ENCODE results near the gene SNAP29. TPM values are rescaled to one million over a fixed set of nuclear protein-coding genes. Genes with fewer than 3 reads are reported as not detected.
"Not testable (repeated sequence)": the region's sequence is repeated elsewhere in the genome, so short reads cannot be mapped to it uniquely, and the experiment has no call there.

SNAP29 gene
- total RNA-seq, 3 donors from 2014 or later: 32.2 to 33.8 (median 32.5) TPM

- Histone ChIP-seq H3K36me3 (ENCODE audit: low read depth) (no peaks in the 10 kb centered on the region), H3K4me1 (ENCODE audit: low read depth) (no peaks in the 10 kb centered on the region), H3K4me3 (no peak overlapping the region), H3K9me3 (no peaks in the 10 kb centered on the region)
- no peak for ATAC-seq
- TF ChIP-seq, protein P1, sequence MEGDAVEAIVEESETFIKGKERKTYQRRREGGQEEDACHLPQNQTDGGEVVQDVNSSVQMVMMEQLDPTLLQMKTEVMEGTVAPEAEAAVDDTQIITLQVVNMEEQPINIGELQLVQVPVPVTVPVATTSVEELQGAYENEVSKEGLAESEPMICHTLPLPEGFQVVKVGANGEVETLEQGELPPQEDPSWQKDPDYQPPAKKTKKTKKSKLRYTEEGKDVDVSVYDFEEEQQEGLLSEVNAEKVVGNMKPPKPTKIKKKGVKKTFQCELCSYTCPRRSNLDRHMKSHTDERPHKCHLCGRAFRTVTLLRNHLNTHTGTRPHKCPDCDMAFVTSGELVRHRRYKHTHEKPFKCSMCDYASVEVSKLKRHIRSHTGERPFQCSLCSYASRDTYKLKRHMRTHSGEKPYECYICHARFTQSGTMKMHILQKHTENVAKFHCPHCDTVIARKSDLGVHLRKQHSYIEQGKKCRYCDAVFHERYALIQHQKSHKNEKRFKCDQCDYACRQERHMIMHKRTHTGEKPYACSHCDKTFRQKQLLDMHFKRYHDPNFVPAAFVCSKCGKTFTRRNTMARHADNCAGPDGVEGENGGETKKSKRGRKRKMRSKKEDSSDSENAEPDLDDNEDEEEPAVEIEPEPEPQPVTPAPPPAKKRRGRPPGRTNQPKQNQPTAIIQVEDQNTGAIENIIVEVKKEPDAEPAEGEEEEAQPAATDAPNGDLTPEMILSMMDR (IDR thresholded peaks at IDR 0.05): no peak
- intact Hi-C loops (cut with DNase I, micrococcal nuclease): no loop called here
- no peak for DNase-seq
These were observed 44.3 kb downstream of the SNAP29 start for GRCh38 chr22:20903093-20903492.

- ATAC-seq: peak; percentile 43
- intact Hi-C loops (cut with DNase I, micrococcal nuclease): no loop called here
- Histone ChIP-seq H3K9me3 (no peaks in the 10 kb centered on the region), H3K4me3 (no peak overlapping the region), H3K4me1 (ENCODE audit: low read depth) (no peaks in the 10 kb centered on the region), H3K36me3 (ENCODE audit: low read depth) (no peaks in the 10 kb centered on the region)
- TF ChIP-seq, protein P1 (IDR thresholded peaks at IDR 0.05): no peak
- no peak for DNase-seq
These were observed 45.5 kb downstream of the SNAP29 start for GRCh38 chr22:20904008-20904979.

DNA sequence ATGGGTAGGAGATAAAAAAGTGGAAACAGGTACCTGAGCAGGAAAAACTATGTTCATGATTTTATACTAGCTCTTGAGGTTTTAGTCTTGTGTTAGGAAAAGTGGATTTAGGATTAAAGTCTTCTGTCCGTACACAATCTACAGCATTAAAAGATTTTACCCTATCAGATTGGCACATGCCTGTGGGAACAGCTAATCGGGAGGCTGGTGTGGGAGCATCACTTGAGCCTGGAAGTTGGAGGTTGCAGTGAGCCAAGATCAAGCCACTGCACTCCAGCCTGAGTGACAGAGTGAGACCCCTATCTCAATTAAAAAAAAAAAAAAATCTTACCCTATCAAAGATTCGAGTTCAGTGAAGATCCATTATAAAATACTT lies 46.2 kb downstream of the SNAP29 start:
- TF ChIP-seq, protein P1 (IDR thresholded peaks at IDR 0.05): no peak
- Histone ChIP-seq H3K4me1 (ENCODE audit: low read depth) (no peaks in the 10 kb centered on the region), H3K4me3 (no peak overlapping the region), H3K9me3 (no peaks in the 10 kb centered on the region), H3K36me3 (ENCODE audit: low read depth) (no peaks in the 10 kb centered on the region)
- intact Hi-C loops (cut with DNase I, micrococcal nuclease): no loop called here
- ATAC-seq (no peak), DNase-seq (no peak)

- no peaks in the 10 kb centered on the region for H3K9me3 ChIP-seq
- H3K4me3 ChIP-seq: no peak overlapping the region
- H3K4me1 ChIP-seq (ENCODE audit: low read depth): no peaks in the 10 kb centered on the region
- TF ChIP-seq, protein P1 (IDR thresholded peaks at IDR 0.05): no peak
- H3K36me3 ChIP-seq (ENCODE audit: low read depth): no peaks in the 10 kb centered on the region
- intact Hi-C loops (cut with DNase I, micrococcal nuclease): no loop called here
- ATAC-seq: no peak
- no peak for DNase-seq
These were observed 46.9 kb downstream of the SNAP29 start for GRCh38 chr22:20905415-20906386.

DNA sequence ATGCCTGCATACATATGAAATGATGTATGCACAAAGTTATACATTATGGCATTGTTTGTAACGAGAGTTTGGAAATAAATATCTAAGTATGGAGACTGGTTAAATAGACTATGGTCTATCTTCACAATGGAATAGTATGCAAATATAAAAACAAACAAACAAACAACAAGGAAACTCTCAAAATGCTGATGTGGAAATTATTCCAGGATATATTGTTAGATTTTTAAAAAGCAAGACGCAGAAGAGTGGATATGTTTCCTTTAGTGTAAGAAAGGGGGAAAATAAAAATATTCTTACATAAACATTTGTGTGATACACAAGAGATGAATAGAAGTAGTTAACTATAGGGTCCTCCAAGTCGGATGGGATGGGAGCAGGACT lies 47.6 kb downstream of the SNAP29 start:
- Histone ChIP-seq H3K9me3 (no peaks in the 10 kb centered on the region), H3K4me3 (no peak overlapping the region), H3K36me3 (ENCODE audit: low read depth) (no peaks in the 10 kb centered on the region), H3K4me1 (ENCODE audit: low read depth) (no peaks in the 10 kb centered on the region)
- no peak for DNase-seq
- intact Hi-C loops (cut with DNase I, micrococcal nuclease): no loop called here
- no peak for ATAC-seq
- TF ChIP-seq, protein P1 (IDR thresholded peaks at IDR 0.05): no peak

DNA sequence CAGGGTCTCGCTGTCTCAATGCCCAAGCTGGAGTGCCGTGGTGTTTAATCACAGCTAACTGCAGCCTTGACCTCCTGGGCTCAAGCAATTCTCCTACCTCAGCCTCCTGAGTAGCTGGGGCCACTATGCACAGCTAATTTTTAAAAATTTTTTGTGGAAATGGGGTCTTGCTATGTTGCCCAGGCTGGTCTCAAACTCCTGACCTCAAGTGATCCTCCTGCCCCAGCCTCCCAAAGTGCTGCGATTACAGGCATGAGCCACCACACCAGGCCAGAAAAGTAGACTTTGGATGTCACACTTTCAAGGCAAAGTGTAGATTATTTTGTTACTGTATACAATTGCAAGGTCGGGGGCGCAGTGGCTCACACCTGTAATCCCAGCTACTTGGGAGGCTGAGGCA lies 49.9 kb downstream of the SNAP29 start:
- H3K4me1 ChIP-seq (ENCODE audit: low read depth); H3K36me3 ChIP-seq (ENCODE audit: low read depth); H3K9me3 ChIP-seq; intact Hi-C loops (cut with DNase I, micrococcal nuclease); DNase-seq; H3K4me3 ChIP-seq; ATAC-seq: not testable (repeated sequence)
